SKM-1 treated with dmso at 0.1 percent for 144 hours (cell line): ENCODE measurements around the gene USE1.
A peak's percentile ranks its signal among the peaks of the same experiment; 100 is the strongest.

Source experiments
- DNase-seq: peaks from one replicate; lab custom pipeline; 2025; ENCODE audit not compliant: unreplicated experiment; lab: John Stamatoyannopoulos, UW

USE1 gene

DNA sequence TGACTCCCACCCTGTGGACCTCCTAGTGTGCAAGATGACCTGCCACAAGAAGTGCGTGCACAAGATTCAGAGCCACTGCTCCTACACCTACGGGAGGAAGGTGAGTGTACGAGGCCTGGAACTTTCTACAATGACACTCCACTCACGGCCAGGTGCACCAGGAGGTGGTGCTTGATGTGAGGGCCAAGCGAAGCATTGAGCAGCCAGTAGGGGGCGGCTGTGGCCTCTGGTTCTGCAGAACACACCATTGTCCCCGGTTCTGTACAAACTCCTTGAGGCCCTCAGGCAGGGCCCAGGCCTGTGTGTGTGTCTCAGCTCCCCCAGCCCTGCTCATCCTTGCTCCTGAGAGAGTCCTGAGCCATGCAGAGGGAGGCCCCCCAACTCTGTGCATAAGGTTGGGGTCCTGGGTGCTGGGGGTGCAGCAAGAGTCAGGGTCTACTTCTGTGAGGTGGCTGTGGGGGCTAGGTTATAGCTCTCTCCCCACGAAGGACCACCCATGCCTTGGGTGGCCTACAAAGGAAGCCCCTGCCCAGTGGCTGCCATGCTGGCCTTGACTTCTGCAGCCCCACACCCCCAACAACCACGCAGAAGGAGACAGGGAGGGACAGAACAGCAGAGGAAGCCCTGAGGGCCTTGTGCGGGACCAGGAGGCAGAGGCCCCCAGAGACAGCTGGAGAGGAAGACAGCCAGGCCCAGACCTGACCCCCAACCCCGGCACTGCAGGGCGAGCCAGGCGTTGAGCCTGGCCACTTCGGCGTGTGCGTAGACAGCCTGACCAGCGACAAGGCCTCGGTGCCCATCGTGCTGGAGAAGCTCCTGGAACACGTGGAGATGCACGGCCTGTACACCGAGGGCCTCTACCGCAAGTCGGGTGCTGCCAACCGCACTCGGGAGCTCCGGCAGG is 9.7 kb upstream of the USE1 start:
- peak; percentile 43 for DNase-seq

DNA sequence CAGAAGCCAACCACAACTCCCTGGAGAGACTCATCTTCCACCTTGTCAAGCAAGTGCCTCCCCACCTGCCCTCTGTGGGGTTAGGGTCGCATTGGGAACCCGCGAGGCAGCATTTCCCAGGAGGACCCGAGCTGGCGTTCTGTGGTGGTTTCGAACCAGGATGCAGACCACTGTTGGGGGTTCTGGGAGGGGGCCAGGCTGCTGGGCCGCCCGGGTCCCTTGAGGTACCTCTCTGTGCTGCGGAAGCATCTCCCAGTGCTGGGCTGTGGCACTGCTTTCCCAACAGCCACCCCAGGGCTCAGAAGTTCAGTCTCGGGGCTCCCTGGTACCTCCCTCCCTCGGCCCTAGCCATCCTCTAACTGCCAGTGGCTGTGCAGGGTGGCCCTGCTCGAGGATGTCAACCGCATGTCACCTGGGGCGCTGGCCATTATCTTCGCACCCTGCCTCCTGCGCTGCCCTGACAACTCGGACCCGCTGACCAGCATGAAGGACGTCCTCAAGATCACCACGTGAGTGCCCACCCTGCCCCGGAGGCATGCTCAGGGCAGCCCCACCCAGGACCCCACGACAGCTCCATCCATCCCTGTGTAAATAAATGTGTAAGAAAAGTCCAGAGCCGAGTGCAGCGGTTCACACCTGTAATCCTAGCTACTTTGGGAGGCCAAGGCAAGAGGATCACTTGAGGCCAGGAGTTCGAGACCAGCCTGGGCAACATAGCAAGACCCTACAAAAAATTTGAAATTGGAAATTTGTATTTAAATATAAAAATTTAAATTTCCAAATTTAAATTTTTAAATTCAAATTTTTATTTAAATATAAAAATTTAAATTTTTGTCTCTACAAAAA is 8.2 kb upstream of the USE1 start:
- DNase-seq: no peak

DNA sequence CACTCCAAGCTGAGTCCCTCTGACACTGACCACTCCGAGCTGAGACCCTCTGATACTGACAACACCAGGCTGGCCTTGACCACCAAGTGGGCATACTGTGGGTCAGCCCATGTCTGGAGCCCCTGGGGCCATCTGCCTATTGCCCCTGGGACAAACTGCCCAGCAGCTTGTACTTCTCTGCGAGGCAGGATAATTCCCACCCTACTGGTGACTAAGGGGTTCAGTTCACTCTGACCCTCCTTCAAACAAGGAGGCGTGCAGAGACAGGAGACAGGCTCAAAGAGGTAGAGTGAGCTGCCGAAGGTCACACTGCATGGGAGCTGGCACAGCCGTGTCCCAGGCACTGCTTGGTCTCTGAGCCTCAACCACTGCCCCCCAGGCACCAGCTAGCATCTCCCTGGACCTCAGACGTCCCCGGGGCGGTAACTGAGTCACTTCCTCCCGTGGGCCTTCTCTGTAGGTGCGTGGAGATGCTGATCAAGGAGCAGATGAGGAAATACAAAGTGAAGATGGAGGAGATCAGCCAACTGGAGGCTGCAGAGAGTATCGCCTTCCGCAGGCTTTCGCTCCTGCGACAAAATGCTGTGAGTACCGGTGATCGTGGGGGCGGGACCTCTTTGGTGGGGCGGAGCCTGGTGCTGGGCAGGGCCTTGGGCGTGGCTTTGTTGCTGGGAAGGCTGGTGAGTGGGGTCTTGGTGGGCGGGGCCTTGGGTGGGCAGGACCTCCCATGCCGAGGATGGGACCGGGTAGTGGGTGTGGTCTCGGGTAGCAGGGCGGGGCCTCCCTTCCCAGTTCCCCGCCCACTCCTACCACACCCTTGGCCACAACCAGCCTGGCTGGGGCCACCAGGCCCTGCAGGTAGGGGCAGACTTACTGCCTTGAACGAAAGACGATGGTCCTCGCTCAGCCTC is 5.8 kb upstream of the USE1 start:
- DNase-seq: no peak

DNA sequence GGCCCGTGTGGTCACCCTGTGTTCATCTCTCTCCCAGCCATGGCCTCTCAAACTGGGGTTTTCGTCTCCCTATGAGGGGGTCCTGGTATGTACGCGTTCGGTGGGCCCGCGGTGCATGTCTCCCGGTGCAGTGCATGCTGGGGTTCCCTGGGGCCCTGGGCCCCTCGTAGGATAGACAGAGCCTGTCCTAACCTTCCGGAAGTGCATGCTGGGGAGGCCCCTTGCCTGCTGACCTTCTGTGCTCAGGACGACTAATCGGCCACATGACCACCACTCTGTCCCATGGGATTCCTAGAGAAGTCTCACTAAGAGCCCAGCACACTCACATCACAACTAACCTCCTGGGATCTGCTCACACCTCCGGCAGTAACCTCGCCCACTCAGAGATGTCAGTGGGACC is 4.9 kb upstream of the USE1 start:
- no peak for DNase-seq

DNA sequence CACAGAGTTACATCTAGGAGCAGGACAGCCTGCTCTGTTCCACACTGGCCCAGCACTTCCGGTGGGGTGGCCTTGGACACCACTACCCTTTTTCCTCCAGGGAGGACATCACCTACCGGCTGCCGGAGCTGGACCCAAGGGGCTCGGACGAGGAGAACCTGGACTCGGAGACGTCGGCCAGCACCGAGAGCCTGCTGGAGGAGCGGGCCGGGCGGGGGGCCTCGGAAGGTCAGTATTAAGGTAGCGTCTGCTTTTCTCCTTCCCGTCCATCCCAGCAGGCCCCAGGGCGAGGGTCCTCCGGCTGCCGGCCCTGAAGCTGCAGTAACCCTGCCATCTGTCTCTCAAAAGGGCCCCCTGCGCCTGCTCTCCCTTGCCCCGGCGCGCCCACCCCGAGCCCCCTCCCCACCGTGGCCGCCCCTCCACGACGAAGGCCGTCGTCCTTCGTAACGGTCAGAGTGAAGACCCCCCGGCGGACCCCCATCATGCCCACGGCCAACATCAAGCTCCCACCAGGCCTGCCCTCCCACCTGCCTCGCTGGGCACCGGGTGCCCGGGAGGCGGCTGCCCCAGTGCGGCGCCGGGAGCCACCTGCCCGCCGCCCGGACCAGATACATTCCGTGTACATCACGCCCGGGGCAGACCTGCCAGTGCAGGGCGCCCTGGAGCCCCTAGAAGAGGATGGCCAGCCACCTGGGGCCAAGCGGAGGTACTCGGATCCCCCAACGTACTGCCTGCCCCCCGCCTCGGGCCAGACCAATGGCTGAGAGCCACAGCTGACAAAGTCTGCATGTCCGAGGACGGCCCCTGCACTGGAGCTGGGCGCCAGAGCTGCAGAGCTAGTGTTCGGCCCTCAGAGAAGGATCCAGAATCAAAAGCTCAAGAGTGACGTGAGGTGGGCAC is 3.4 kb upstream of the USE1 start:
- no peak for DNase-seq

DNA sequence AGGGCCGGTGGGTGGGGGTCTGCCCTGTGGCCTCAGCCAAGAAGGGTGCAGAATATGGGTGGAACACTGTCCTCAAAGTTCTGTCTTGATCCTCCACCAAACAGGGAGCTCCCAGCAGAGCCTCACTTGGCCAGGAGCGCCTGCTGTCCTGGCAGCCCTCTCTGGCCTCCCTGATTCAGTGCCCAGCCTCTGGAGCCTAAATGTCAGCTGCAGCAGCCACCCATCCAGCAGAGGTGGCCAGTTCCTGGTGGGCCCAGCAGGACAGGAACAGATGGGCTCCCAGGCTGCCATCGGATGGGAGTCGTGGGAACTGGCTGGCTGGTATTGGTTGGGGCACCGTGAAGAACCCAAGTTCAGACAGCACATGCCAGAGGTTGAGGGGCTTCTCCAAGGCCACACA is 1.8 kb upstream of the USE1 start:
- DNase-seq: no peak

DNA sequence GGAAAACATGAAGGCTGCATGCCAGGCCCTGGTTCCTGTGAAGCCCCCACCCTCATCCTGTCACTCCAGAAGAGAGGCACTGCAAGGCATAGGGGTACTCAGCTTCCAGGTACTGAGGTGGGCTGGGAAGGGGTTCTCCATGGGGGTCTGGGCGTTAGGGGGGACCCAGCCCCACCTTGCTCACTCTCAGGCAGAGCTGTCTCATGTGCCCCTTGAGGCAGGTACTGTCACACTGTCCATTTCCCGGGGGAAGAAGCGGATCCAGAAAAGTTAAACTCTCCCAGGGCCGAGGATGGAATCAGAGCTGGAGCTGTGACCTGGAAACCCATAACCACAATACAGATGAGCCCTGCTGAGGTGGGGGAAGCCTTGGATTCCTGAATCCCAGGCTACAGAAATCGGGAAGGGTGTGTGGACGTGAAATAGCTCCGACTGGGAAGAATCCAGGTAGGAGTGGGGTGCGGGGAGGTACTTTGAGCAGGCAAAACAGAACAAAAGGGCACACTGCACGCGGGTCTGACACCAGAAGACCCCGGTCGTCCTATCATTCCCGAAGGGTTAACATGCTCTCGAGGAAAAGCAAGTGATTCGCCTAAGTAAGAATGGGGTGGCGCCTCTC is 540 bp upstream of the USE1 start:
- DNase-seq: no peak

DNA sequence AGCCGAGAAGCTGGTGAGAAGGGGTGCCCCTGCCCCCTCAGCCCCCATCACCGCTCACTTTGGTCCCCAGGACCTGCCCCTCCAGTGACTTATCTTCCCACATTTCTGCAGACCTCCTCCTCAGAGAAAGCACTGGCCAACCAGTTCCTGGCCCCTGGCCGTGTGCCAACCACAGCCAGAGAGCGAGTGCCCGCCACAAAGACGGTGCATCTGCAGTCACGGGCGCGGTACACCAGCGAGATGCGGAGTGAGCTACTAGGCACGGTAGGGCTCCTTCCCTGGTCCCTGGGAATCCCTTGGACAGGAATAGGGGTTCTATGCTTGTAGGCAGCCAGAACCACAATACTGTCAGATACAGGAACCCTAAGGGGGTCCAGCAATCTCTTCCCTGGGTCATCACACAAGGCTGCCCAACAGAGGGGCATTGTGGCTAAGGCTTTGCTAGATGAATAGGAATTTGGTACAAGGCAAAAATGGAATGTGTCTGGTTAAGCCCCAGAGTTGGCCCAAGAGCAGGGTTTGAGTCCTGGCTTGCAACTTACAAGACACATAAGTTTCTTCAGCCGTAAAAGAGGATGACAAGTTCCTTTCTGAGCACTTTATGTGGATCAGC is 1.0 kb downstream of the USE1 start:
- no peak for DNase-seq

DNA sequence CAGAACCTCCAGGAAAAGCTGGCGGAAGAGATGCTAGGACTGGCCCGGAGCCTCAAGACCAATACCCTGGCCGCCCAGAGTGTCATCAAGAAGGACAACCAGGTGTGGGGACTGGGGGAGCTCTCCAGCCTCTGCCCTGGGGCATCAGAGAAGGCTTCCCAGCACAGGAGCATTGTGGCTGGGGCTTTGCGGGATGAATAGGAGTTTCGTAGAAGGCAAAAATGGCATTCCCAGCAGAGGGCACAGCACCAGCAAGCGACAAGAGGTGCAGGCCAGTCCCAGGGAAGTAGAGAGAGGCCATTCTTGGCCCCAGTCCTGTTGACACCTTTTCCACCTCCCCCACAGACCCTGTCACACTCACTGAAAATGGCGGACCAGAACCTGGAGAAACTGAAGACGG is 4.1 kb downstream of the USE1 start:
- DNase-seq: no peak

DNA sequence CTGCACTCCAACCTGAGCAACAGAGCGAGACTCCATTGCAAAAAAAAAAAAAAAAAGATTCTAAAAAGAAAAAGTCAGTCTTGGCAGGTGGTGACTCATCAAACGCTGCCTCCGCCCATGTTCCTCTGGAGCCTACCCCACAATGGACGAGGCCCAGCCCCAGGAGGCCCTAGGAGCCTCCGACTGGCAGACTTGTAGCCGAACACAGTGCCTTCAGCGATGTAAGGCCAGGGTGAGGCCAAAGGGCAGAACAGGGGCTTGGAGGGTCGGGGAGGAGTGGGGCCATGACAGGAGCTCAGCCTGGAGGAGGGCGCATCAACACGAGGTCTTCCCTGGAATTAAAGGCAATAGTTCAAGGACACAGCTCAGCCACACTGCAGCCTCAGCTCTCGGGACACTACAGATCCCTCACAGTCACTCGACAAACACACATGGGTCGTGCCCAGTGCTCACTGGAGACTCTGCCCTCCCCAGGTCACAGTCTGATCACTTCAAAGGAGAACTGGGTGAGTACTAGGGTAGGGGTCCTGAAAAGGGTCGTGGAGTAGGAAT is 5.1 kb downstream of the USE1 start:
- no peak for DNase-seq

DNA sequence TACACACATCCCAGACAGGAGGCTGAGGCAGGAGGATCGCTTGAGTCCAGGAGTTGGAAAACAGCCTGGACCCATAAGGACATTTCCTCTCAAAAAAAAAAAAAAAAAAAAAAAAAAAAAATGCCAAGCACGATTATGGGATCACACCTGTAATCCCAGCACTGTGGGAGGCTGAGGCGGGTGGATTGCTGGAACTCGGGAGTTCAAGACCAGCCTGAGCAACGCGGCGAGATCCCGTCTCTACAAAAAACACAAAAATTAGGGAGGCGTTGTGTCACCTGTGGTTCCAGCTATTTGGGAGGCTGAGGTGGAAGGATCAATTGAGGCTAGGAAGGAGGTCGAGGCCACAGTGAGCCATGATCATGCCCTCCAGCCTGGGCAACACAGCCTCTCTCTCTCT is 9.9 kb downstream of the USE1 start:
- DNase-seq: no peak

DNA sequence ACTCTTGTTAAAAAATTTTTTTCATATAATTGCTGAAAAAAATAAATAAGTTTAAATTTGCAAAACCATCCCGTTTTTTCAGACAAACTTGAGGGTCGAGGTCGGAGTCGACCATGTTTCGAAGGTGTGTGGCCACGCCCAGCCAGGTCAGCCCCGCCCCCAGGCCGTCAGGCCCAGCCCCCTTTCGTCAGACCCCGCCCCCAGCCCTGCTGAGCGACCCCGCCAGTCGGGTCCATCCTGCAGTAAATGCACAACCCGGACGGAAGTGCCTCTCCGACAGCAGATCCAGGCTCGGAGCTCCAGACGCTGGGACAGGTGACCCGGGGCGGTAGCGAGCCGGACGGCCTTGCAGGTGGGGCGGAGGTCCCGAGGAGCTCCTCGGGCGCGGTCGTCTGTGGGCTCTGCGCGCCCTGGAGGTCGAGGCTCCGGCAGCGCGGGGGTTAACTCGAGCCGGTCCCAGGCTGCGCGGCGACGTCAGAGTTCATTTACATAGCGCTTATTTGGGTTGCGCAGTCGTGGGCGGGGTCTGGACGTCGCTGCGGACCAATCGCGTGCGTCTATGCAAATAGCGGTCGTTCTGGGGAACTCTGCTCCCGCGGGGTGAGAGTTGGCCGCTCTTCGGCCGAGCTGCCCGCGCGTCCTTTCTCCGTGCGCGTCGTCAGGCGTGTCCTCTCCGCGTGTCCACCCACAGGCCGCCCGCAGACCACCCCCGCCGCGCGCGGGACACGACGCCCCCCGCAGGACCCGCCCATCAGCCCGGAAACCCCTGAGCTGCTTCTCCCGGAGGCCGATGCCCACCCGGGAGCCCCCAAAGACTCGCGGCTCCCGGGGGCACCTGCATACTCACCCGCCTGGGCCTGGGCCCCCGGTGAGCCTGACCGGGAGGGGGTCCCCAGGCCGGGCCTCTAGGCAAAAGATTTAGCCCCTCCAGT is 11.1 kb downstream of the USE1 start, which contains the start of gene OCEL1:
TSS of gene OCEL1 (plus strand) at position 225 of the 932 bp plus-strand sequence. CDS start at position 247, 22 bp downstream.
- peak; percentile 95 for DNase-seq

DNA sequence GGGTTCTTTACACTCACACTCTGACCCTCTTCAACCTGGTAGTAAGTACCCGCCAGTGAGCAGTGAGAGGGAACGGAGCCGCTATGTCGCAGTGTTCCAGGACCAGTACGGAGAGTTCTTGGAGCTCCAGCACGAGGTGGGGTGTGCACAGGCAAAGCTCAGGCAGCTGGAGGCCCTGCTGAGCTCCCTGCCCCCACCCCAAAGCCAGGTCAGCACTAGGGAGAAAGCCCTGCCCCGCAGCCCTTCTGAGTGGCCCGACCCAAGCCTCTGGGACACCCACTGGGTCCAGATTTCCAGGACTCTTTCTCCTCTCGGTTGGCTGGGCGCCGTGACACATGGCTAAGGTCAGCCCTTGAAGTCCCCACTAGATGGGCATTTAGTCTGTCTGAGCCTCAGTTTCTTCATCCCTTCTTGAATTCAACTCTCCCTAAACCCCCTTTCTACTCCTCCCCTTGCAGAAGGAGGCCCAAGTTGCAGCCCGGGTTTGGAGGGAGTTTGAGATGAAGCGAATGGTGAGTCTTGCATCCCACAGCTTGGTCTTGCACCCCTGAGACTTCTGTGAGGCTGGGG is 12.7 kb downstream of the USE1 start:
- no peak for DNase-seq

DNA sequence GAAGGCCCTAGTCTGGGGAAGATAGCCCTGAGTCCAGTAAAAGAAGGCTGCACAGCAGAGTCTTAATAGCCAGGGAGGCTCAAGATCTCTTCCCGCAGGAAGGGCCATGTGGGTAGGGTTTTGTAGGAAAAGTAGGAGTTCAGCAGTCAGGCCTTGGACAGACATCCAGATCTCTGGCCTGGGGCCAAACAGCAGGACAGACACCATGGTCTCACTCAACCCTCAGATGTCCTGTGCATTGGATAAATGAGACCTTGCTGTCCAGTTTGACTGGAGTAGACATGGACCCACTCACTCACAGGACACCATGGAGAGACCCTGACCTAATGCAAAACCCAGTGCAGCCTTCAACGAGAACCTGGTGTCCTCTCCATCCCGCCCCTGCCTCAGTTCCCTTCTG is 14.7 kb downstream of the USE1 start:
- DNase-seq: no peak

DNA sequence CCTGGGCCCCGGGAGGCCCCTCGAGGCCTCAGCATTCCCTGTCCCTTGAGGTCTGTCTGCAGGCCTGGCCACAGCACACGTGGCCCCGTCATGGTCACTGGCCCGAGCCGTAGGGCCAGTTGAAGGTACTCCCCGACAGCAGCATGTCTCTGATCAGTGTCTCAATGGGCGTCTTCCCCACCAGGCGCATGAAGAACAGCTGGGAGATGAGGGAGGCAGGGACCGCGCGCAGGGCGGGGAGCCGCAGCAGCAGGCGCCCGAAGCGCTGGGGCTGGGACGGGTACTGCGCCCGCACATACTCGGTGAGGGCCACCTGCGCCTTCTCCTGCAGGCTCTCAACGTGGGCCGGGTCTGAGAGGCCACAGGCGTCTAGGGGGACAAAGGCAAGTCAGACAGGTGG is 17.1 kb downstream of the USE1 start:
- DNase-seq: no peak

DNA sequence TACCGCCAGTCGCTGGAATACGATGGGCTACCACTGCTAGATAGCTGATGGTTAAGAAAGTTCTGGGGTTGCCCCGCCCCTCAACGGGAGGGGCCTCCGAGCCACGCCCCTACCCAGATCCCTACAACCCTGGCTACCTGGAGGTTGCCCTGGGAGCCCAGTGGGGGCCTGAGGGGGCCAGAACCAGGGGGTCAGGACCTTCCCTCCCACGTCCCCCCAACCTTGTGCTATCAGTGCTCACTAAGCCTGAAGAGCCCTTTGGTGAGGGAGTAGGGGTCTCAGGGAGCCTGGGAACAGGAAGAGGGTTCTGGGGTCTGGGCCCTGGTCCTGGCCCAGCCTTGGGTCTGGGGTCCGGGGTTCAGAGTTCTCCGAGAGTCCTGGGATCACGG is 19.7 kb downstream of the USE1 start:
- peak; percentile 47 for DNase-seq

DNA sequence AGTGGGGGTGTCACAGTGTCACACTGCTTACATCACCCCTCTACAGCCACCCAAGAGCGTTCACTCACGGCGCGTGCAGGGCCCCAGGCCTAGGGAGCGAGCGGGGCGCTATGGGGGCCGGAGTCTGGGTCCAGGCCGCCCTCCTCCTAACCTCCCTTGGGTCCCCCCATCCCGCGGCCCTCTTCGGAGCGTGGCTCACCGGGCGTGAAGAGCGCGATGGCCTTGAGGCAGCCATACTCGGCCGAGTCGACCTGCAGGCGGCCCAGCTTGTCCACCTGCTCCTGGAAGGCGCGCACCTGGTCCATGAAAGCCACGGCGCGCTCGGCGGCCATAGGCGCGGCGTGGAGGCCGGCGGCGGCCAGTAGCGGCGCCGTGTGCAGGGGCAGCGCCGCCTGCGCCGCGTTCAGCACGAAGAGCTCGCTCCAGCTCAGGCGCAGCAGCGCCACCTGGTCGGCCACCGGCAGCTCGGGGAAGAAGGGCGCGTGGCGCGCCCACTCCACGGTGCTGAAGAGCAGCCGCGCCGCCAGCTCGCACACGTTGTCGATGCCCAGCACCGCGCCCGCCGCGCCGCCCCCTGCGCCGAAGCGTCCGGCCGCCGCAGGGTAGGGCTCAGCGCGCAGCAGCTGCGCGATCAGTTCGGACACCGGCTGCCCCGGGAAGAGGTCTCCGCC is 20.3 kb downstream of the USE1 start:
- peak; percentile 15 for DNase-seq
